AML-193 (cell line): ENCODE measurements around the gene RAB8A.

Experiments used
- DNase-seq, 2 experiments: peaks; one replicate each; lab custom pipeline; 2025; lab: John Stamatoyannopoulos, UW

RAB8A gene

GRCh38 chr19:16111160-16111908, at the start of gene RAB8A:
Gene RAB8A, plus strand, starts transcription at chr19:16111889. Its CDS starts 13 bp downstream, at chr19:16111902.
- DNase-seq = peak; percentile 94 to 96

- DNase-seq = no peak
These were observed 49.7 kb upstream of the RAB8A start for GRCh38 chr19:16061943-16062342.

GRCh38 chr19:16062789-16063188, 48.9 kb upstream of the RAB8A start:
- peak; percentile 34 to 51 for DNase-seq

DNA sequence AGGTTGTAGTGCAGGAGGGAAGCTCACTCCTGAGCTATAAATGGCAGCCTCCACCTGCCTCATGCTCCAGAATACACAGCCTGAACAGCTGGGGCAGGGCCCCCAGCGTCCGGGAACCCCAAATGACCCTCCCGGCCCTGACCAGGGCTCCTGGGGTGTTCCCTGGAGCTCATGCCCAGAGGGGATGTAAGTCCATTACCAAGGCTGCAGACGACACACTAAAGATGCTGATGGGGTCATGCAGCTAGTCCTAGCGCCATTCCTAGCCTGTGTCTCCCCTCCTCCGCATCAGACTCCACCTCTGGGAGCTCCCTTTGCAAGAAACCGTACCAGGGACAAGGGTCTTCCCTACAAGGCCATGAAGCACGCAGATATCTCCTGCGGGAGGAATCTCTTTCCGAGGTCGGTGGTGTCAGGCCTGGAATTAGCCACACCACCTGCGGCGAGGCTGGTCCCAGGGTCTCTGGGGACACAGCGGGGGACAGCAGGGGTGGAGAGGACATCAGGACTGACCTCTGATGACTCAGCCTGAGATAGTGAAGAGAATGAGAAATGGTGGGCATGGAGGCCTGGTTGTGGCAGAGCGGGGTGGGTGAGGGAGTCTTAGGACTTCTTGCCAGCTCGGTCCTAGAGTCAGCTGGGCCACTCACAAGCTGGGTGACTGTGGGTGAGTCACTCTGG, 47.3 kb upstream of the RAB8A start:
- no peak for DNase-seq

DNA sequence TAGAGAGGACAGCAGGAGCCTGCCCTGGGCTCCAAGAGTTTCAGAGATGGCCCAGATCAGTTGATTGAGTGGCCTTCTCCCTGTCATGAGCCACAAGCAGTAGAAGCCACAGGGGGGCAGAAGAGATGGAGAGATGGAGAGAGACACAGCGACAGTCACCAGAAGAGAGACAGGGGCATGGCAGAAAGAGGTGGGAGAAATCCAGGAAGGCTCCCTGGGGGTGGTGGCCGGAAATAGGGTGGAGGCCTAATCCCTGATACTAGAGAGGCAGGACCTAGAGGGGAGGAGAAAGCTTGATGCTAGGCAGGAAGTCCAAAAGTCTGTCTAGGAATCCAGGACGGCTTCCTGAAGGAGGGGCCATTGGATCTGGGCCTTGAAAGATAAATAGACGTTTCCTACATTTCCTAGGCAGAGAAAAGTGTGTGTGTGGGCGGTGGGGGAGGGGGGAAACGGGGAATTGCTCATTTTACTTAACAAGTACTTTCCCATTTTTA, 45.0 kb upstream of the RAB8A start:
- DNase-seq = peak; percentile 62

DNA sequence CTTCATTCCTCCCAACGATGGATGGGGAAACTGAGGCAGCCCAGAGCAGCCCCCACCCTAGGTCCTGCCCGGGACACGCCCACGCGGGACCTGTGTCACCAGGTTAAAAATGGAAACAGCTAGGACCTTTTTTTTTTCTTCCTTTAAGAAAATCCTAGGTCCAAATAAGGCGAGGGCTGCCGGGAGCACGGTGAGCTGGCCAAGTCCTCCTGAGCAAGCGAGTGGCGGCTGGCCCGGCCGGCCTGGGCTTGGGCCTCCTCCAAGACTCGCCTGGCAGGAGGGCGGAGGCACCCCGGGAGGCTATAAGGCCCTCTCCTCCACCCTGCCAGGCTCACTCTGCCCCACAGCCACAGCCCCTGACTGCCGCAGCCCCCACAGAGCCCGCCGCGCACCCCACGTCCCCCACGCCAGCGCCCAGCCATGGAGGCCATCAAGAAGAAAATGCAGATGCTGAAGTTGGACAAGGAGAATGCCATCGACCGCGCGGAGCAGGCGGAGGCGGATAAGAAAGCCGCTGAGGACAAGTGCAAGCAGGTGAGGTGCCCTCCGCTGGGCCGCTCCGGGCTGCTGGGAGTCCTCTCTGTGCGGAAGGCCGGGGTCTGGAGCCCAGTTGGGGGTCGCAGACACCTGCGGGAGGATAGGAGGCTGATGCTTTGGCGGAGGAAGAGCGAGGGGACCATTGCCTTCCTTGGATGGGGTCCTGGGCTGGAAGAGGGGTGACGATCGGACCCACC, 44.3 kb upstream of the RAB8A start:
- no peak for DNase-seq

GRCh38 chr19:16068696-16069259, 42.9 kb upstream of the RAB8A start:
- no peak for DNase-seq

DNA sequence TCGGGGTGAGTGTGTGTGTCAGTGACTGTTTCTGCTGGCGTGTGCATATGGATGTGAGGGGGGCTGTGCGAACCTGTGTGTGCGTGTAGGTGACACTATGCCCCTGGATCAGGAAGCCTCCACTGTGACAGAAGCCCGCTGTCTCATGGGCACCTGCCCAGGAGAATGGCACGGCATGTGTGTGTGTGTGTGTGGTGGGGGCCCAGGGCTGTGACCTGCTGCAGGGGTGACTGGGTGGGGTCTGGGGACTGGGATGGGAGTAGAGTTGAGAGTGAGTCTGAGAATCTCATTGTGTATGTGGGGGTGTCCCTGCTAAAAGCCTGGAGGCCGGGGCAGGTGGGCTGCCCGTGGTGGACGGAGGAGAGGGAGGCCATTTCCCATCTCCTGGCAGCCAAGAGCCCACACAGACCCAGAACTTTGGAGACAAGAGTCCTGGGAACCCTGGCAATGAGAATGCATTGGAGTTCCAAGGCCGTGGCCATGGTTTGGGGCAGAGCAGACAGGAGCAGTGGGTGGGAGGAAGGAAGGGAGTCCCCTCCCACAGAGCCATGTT, 41.8 kb upstream of the RAB8A start:
- no peak for DNase-seq

- no peak for DNase-seq
These were observed 41.2 kb upstream of the RAB8A start for GRCh38 chr19:16070366-16070990.

GRCh38 chr19:16071072-16071691, 40.5 kb upstream of the RAB8A start:
- DNase-seq = no peak

DNA sequence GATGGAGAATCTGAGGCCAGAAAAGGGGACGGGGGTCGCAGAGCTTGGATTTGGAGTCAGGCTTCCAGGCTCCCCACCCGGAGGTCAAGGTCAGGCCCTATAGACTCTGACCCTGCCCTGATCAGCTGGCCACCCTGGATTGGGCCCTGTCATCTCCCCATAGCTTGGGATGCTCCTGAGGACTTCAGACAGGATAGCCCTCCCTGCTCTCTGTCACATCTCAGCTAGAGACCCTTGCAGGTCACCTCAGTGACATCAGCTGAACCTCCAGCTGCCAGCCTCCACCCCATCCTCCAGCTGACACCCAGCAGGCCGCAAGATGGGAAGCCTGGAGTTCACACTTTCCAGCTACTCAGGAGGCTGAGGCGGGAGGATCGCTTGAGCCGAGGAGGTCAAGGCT, 38.2 kb upstream of the RAB8A start:
- no peak for DNase-seq

DNA sequence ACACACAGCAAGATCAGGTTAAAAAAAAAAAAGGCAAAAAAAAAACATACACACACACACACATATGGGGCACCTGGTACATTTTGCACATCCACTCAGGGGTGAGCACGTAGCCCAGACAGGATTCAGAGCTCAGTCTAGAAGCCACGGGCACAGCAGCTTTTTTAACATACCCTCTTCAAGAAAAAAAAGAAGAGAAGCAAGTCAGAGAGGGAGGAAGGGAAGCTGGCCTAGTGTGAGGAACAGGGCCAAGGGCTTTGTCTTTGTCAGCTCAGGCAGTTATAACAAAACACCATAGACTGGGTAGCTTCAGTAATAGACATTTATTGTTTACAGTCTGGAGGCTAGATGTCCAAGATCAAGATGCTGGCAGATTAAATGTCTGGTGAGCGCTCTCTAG, 37.7 kb upstream of the RAB8A start:
- no peak for DNase-seq

- no peak for DNase-seq
These were observed 37.0 kb upstream of the RAB8A start for GRCh38 chr19:16074488-16075365.

- no peak for DNase-seq
These were observed 36.1 kb upstream of the RAB8A start for GRCh38 chr19:16075430-16076153.

GRCh38 chr19:16076154-16076957, 35.3 kb upstream of the RAB8A start, which contains the start of gene TPM4:
Gene TPM4, plus strand, starts transcription at chr19:16076495. Its CDS starts 71 bp downstream, at chr19:16076566.
- peak; percentile 34 to 36 for DNase-seq

GRCh38 chr19:16076958-16077611, 34.6 kb upstream of the RAB8A start:
- no peak for DNase-seq

- DNase-seq = no peak
These were observed 33.5 kb upstream of the RAB8A start for GRCh38 chr19:16077984-16078758.
